PC-9 (cell line): ENCODE results near the gene RBM12. TPM values are rescaled to one million over a fixed set of nuclear protein-coding genes. Genes with fewer than 3 reads are reported as not detected.

Experiments
- BruUV-seq: library from RNA; stranded (reverse); fragments of 400-500 nt; replicated peaks from 2 replicates; lab custom pipeline; 2021; lab: Mats Ljungman, UMichigan
- CTCF ChIA-PET: fragments of 300-600 bp; sonication (Branson Sonifier 250); formaldehyde crosslinking; loops from one replicate; lab custom pipeline; 2022; ENCODE audit warnings: antibody characterized with exemption; lab: Charles Lee
- POLR2A ChIA-PET: fragments of 300-600 bp; sonication (Branson Sonifier 250); formaldehyde crosslinking; loops from one replicate; lab custom pipeline; 2022; ENCODE audit warnings: antibody characterized with exemption; ENCODE audit not compliant: unreplicated experiment; lab: Charles Lee
- DNase-seq, 2 experiments: peaks; one replicate each; pipeline versions ENCODE4 v3.0.0 to v3.0.0-alpha.2; 2015 to 2022; ENCODE audit warnings: mixed read lengths in 1 of 2
- H2AFZ ChIP-seq: fragments of 200-600 bp; sonication (generic); 2 replicates; pipeline ENCODE4 v1.8.1; 2017; ENCODE audit warnings: antibody characterized with exemption
- H3F3A ChIP-seq: fragments of 200-600 bp; sonication (generic); 2 replicates; pipeline ENCODE4 v1.8.1; 2017; ENCODE audit warnings: antibody characterized with exemption, mild to moderate bottlenecking, low read depth; ENCODE audit not compliant: insufficient read depth
- H3K27ac ChIP-seq: fragments of 200-600 bp; sonication (generic); 2 replicates; pipeline ENCODE4 v1.6.1; 2016; ENCODE audit warnings: mixed run types
- H3K27me3 ChIP-seq: fragments of 200-600 bp; sonication (generic); 2 replicates; pipeline ENCODE4 v1.6.1; 2016; ENCODE audit warnings: low read depth, mixed run types; ENCODE audit not compliant: insufficient read depth
- H3K36me3 ChIP-seq: fragments of 200-600 bp; sonication (generic); 2 replicates; pipeline ENCODE4 v1.6.1; 2016; ENCODE audit warnings: low read depth, mixed run types
- H3K4me1 ChIP-seq: fragments of 200-600 bp; sonication (generic); replicated peaks from 2 replicates; pipeline ENCODE4 v1.6.1; 2016; ENCODE audit warnings: mixed run types; ENCODE audit not compliant: insufficient read depth
- H3K4me2 ChIP-seq: fragments of 200-600 bp; sonication (generic); 2 replicates; pipeline ENCODE4 v1.6.1; 2017; ENCODE audit warnings: mixed run types
- H3K4me3 ChIP-seq: fragments of 200-600 bp; sonication (generic); 2 replicates; pipeline ENCODE4 v1.6.1; 2016; ENCODE audit warnings: mixed run types
- H3K79me2 ChIP-seq: fragments of 200-600 bp; sonication (generic); 2 replicates; pipeline ENCODE4 v1.6.1; 2017; ENCODE audit warnings: low read depth, mixed run types
- H3K9me2 ChIP-seq: fragments of 200-600 bp; sonication (generic); 2 replicates; pipeline ENCODE4 v1.8.1; 2017; ENCODE audit warnings: mild to moderate bottlenecking; ENCODE audit not compliant: insufficient read depth
- H3K9me3 ChIP-seq: fragments of 200-600 bp; sonication (generic); 2 replicates; pipeline ENCODE4 v1.8.1; 2016; ENCODE audit warnings: low read depth; ENCODE audit not compliant: insufficient read depth
- H4K20me1 ChIP-seq: fragments of 200-600 bp; sonication (generic); 2 replicates; pipeline ENCODE4 v1.8.1; 2017; ENCODE audit not compliant: insufficient read depth
- EZH2 ChIP-seq: fragments of 200-600 bp; sonication (generic); IDR thresholded peaks from 2 replicates; pipeline ENCODE4 v1.8.0; 2017; ENCODE audit warnings: antibody characterized with exemption, low read depth
- intact Hi-C: fragments of 100-400 bp; cut with micrococcal nuclease; formaldehyde crosslinking; loops from one replicate; pipeline ENCODE4 v1.10.0; 2022; ENCODE audit not compliant: unreplicated experiment
- total RNA-seq: library from RNA; stranded (reverse); gene quantifications from 2 replicates; pipeline ENCODE4 v1.2.3, GENCODE V29; 2021
- TF ChIP-seq, protein P1 (sequence below): fragments of 200-600 bp; sonication (generic); conservative IDR thresholded peaks from 2 replicates; pipeline ENCODE4 v1.6.1; 2017; ENCODE audit warnings: mixed run types, antibody characterized with exemption, mild to moderate bottlenecking, moderate library complexity

The RBM12 gene
- total RNA-seq, 1 experiment from 2014 or later = 81.2 TPM

DNA sequence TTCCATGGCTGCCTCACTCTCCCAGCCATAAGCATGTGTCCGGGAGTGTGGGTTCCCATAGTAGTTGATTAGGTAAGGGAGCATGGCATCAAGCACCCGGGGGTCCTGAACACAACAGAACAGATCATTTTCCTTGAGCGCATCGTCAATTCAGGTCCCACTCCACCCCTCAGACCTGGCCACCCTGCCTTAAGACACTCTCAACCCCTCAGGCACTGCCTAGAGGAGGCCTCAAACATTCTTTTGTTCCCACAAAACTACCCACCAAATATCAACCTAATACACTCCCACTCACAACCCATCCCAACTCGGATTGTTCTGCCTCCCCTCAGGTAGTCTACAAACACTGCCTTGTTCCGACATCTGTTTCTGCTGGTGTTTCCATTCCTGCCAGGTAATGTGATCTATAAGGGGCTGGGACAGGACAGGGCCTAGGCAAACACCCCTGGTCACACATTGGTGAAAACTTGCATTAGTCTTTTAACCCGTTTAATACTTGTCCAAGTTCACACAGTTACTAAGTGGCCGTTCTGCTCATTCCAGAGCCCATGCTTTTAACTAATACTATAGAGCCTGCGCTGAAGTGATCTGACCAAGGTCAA, 33.1 kb upstream of the RBM12 start:
- TF ChIP-seq, protein P1, sequence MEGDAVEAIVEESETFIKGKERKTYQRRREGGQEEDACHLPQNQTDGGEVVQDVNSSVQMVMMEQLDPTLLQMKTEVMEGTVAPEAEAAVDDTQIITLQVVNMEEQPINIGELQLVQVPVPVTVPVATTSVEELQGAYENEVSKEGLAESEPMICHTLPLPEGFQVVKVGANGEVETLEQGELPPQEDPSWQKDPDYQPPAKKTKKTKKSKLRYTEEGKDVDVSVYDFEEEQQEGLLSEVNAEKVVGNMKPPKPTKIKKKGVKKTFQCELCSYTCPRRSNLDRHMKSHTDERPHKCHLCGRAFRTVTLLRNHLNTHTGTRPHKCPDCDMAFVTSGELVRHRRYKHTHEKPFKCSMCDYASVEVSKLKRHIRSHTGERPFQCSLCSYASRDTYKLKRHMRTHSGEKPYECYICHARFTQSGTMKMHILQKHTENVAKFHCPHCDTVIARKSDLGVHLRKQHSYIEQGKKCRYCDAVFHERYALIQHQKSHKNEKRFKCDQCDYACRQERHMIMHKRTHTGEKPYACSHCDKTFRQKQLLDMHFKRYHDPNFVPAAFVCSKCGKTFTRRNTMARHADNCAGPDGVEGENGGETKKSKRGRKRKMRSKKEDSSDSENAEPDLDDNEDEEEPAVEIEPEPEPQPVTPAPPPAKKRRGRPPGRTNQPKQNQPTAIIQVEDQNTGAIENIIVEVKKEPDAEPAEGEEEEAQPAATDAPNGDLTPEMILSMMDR = no peak
- no peak for TF ChIP-seq EZH2
- no peak overlapping the region for H3K27ac ChIP-seq
- no peaks in the 10 kb centered on the region for H3K9me2 ChIP-seq
- peak overlapping the region; percentile 96; the same call in 1 of the 2 replicates for H3K4me3 ChIP-seq
- peaks cover 36% of the 10 kb centered on the region for H3K79me2 ChIP-seq
- no peak for DNase-seq
- no peaks in the 10 kb centered on the region for H3K27me3 ChIP-seq
- peaks cover 25% of the 10 kb centered on the region for H3K4me1 ChIP-seq
- H3F3A ChIP-seq = peaks cover 34% of the 10 kb centered on the region
- no TSS peak for BruUV-seq
- ChIA-PET POLR2A (no interaction called here), CTCF (interaction anchor here (0.6 kb wide), 1 partner anchor 257 kb away, joined by 4 read pairs; no protein-coding TSS in a partner anchor)
- intact Hi-C loops = loop anchor here (5.0 kb wide), 2 partner anchors 80 to 230 kb away; partner anchors contain the start of gene SPAG4
- H3K9me3 ChIP-seq = no peaks in the 10 kb centered on the region
- H3K4me2 ChIP-seq = peak overlapping the region; percentile 83
- H4K20me1 ChIP-seq = peaks cover 25% of the 10 kb centered on the region
- H3K36me3 ChIP-seq = peaks cover 16% of the 10 kb centered on the region; the same call in 1 of the 2 replicates
- no peak overlapping the region for H2AFZ ChIP-seq

DNA sequence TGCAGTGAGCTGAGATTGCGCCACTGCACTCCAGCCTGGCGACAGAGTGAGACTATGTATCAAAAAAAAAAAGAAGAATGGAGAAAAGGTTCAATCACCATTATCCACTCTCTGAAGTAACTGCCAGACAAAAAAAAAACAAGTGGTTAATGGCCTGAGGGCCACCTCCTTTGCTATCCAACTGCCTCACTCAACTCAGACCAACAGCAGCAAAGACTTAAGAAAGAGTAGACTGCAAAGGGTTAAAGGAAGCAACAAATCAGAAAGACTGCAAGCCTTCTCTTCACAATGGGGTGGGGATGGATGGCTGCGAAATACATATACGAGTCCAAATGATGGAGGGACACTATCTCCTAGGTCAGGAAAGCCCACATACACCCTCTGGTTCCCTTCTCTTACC, 31.3 kb upstream of the RBM12 start:
- POLR2A ChIA-PET = no interaction called here
- TF ChIP-seq EZH2 = no peak
- no TSS peak for BruUV-seq
- Histone ChIP-seq H3K4me3 (no peak overlapping the region), H4K20me1 (peaks cover 8% of the 10 kb centered on the region; the same call in 1 of the 2 replicates), H3K4me1 (peaks cover 22% of the 10 kb centered on the region), H3K9me2 (no peaks in the 10 kb centered on the region), H3K79me2 (peaks cover 33% of the 10 kb centered on the region), H3K36me3 (peaks cover 12% of the 10 kb centered on the region; the same call in 1 of the 2 replicates), H3K9me3 (no peaks in the 10 kb centered on the region), H3K27ac (no peak overlapping the region), H3K4me2 (no peak overlapping the region), H2AFZ (no peak overlapping the region), H3F3A (peaks cover 16% of the 10 kb centered on the region), H3K27me3 (no peaks in the 10 kb centered on the region)
- intact Hi-C loops = loop anchor here (5.0 kb wide), 2 partner anchors 79 to 229 kb away; partner anchors contain the start of gene SPAG4
- DNase-seq = no peak
- CTCF ChIA-PET = no interaction called here

DNA sequence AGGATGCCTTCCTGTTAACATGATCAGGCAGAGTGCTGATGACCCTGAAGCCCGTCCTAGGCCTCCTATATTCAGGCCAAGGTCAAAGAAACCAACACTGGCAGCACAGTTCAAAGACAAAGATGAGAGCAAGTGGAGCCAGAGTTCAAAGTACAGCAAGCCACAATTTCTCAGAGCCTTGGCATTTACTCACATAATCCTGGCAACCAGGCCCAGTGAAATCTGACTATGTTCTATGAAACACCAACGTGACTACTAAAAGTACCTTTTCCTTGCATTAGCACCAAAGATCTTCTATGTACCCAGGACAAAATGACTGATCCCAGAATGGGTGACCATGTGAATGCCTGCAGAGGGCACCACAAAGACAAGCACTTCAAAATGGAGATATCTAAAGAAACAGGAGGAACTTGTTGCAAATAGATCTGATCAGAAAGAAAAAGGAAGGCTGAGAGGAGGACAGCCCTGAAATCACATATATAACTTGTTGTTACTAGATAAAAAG, 30.6 kb upstream of the RBM12 start:
- Histone ChIP-seq H2AFZ (no peak overlapping the region), H3K27ac (no peak overlapping the region), H3K27me3 (no peaks in the 10 kb centered on the region), H3K4me3 (no peak overlapping the region), H3K4me2 (no peak overlapping the region), H3K9me2 (no peaks in the 10 kb centered on the region), H3F3A (peaks cover 9% of the 10 kb centered on the region), H3K36me3 (peaks cover 11% of the 10 kb centered on the region; the same call in 1 of the 2 replicates), H4K20me1 (0 out of 2 replicates have a peak, but pooled peaks cover 1% of the 10 kb centered on the region), H3K79me2 (peaks cover 27% of the 10 kb centered on the region), H3K9me3 (no peaks in the 10 kb centered on the region), H3K4me1 (peaks cover 15% of the 10 kb centered on the region)
- POLR2A ChIA-PET = no interaction called here
- DNase-seq = no peak
- CTCF ChIA-PET = no interaction called here
- intact Hi-C loops = loop anchor here (5.0 kb wide), 2 partner anchors 78 to 228 kb away; partner anchors contain the start of gene SPAG4
- no TSS peak for BruUV-seq
- TF ChIP-seq EZH2 = no peak
- TF ChIP-seq, protein P1 = no peak
